GM15510 (cell line): Measurements from ENCODE around the gene IGFL2.

Experiments used
- POLR2A ChIP-seq: IDR thresholded peaks from 3 replicates; pipeline ENCODE4 v1.6.1; 2011; ENCODE audit warnings: borderline replicate concordance; ENCODE audit not compliant: insufficient read length; ENCODE audit errors: extremely low read depth

IGFL2 gene

GRCh38 chr19:46176116-46176860, 28.2 kb downstream of the IGFL2 start:
- TF ChIP-seq POLR2A = no peak

GRCh38 chr19:46179076-46179759, 31.2 kb downstream of the IGFL2 start:
- TF ChIP-seq POLR2A = no peak

- TF ChIP-seq POLR2A = no peak
Measured at GRCh38 chr19:46180701-46181387, 32.8 kb downstream of the IGFL2 start.

GRCh38 chr19:46181388-46181779, 33.3 kb downstream of the IGFL2 start:
- TF ChIP-seq POLR2A = no peak

GRCh38 chr19:46182476-46182875, 34.4 kb downstream of the IGFL2 start:
- no peak for TF ChIP-seq POLR2A

- no peak for TF ChIP-seq POLR2A
Measured at GRCh38 chr19:46186101-46186716, 38.2 kb downstream of the IGFL2 start.

GRCh38 chr19:46186717-46187101, 38.7 kb downstream of the IGFL2 start:
- no peak for TF ChIP-seq POLR2A

- TF ChIP-seq POLR2A = no peak
Measured at GRCh38 chr19:46189971-46190888, 42.2 kb downstream of the IGFL2 start.

- no peak for TF ChIP-seq POLR2A
Measured at GRCh38 chr19:46191356-46191755, 43.3 kb downstream of the IGFL2 start.

GRCh38 chr19:46191972-46192371, 43.9 kb downstream of the IGFL2 start:
- TF ChIP-seq POLR2A = no peak

GRCh38 chr19:46192992-46193650, 45.1 kb downstream of the IGFL2 start:
- no peak for TF ChIP-seq POLR2A

GRCh38 chr19:46193678-46194077, 45.6 kb downstream of the IGFL2 start:
- TF ChIP-seq POLR2A = no peak

- TF ChIP-seq POLR2A = no peak
Measured at GRCh38 chr19:46195104-46195503, 47.1 kb downstream of the IGFL2 start.
